Measurements from ENCODE around the gene GPR78.
"Not testable (repeated sequence)": the region's sequence is repeated elsewhere in the genome, so short reads cannot be mapped to it uniquely, and the experiment has no call there.

The GPR78 gene

DNA sequence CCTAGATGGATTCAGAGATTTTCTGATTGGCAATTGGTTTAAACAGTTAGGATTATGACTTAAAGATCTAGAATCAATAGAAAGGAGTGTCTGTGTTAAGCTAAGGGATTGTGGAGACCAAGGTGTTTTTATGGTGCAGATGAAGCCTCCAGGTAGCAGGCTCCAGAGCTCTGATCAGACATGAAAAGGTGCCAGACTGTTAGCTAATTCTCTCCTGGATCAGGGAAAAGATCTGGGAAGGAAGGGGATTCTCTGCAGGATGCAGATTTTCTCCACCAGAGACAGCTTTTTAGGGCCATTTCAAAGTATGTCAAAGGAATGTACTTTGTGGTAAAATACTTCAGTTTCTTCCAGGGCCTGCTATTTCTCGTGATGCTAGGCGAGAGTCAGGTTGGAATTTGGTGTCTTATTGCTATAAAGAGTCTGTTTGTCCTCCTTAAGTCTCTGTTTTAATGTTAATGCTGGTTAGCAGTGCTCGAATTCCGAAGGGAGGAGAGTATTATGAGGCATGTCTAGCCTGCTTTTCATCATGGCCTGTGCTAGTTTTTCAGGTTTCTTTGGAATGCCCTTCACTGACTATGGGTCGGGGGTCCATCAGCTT lies 12.0 kb upstream of the GPR78 start:
- no peak for DNase-seq

DNA sequence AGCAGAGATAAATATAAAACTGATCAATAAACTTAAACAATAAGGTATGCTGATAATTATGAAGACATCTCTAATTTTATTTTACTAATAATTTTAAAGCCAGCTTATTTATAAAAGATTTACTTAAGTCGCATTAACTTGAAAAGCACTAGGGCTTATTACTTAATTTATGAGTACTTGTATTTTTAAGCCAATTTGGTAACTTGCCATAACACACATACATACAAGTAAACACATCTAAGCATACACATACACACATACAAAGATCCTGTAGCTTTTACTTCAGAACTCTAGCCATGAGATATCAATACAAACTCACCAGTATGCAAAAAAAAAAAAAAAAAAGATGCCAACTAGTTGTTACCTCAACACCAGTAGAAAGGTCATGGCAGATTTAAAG lies 10.0 kb upstream of the GPR78 start:
- DNase-seq, result no peak

DNA sequence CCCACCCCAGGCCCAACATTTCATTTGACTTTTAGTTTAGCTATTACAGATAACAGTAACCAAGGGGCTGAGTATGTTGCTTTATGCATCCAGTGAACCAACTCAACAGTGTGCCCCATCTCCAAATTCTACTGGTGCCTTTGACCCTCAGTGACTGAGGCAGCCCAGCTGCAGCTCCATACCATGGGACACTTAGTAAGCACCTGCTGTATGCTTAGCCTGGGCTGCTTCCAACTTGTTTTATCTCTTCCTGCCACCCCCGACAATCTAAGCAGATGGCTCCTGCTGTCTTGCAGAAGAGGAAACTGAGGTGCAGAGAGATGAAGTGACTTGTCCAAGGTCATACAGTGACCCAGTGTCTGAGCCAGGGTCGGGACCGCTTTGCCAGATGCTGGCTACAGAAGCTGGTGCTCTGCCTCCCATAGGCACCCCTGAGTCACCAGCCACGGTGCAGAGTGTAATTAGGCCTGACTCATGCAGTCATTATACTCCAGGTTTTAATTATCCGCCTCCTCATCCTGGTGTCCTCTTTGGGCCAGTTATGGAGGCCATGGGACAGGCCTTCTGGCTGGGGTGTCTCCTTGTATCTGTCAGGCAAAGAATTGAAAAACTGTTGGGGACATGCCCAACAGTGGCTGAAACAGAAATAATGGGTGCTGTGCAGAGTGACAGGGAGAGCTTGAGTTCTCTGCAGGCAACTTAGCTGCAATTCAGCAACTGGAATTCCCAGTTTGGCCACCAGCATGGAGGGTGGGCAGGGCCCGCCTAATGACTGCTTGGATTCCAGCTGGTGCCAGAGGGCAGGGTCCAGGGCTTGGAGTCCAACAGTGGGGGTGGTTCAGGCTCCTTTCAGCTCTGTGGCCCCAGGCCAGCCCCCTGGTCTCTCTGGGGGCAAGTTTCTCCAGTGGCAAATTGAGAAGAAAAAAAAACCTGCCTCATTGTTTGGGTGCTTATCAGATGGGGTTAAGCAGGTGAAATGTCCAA lies 8.2 kb upstream of the GPR78 start:
- no peak for DNase-seq

DNA sequence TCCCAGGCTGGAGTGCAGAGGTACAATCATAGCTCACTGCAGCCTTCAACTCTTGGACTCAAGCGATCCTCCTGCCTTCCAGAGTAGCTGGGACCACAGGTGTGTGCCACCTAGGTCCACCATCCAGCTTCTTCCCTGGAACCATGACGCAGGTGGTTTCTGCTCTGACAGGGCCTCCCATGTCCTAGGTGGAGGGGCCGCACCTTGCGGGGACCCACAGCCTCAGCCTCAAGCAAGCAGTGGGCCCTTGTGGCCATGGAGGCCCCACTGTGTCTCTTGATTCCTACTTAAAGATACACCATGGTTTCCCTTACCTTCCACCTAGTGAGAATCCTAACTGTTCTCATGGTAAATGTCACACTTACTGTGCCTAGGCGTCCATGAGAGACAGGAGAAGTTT lies 6.9 kb upstream of the GPR78 start:
- DNase-seq, result no peak

DNA sequence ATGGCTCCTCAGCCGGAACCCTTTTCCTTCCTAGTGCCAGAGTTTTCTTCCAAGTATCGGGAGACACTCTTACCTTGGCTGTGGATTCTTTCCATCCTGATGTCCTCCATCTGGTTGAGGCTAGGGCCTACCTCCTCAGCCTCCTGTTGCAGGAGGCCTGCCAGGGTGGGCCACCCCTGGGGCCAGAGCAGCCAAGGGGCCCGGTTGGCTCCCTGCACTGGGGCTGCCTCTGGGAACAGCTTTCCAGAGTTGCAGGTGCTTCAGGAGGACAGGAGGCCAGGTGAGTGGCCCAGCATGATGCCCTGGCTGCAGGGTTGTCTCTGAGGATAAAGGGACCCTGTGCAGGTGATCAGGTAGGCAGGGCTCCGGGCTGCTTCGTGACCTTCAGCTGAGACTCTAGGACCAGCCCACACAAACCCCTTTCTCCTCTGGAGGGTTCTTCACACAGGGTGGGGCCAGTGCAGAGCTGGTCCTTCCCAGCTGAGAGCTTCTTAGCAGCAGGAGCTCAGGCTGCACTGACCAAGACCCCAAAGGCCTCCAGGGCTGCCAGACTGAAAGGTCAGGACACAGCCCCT lies 5.3 kb upstream of the GPR78 start:
- DNase-seq, result no peak

DNA sequence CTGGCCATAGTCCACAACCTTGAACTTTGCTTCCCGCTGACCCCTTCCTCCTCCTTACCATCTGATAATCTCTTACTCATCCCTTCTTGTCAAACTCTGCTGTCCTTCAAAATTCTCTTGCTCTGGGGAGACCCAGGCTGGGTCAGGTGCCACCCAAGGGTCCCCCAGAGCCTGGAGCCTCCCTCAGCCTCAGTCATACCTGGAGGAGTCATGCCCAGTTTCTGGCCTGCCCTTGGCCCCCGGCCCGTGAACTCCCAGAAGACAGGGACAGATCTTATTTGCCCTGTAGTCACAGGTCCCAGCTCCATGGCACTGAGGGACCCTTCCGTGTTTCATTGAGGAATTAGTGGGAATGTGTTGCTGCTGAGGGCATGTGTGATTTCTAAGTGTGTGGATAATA lies 4.7 kb upstream of the GPR78 start:
- no peak for DNase-seq

DNA sequence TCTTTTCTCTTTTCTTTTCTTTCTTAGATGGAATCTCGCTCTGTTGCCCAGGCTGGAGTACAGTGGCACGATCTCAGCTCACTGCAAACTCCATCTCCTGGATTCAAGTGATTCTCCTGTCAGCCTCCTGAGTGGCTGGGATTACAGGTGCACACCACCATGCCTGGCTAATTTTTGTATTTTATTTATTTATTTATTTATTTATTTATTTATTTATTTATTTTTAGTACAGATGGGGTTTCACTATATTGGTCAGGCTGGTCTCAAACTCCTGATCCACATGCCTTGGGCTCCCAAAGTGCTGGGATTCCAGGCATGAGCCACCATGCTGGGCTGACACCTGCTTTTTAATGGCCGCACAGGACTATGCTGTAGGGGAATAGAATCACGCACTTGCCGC lies 3.6 kb upstream of the GPR78 start:
- not testable (repeated sequence) for DNase-seq

DNA sequence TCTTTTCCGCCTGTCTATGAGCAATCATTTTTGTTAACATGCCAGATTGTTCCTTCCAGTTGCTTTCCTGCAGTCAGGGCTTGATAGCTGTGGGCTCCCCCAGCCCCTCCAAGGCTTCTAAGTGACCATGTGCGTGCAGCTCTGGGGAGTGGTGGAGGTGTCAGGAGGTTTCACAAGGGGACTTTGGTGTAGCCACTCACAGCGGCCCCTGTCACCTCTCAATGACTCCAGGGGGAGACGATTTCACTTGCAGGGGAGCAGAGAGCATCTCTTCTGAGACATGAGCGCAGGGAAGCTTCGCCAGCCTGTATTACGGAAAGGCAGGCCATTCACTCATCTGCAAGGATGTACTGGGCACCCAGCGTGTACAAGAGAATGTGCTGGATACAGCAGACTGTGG lies 3.1 kb upstream of the GPR78 start:
- no peak for DNase-seq

DNA sequence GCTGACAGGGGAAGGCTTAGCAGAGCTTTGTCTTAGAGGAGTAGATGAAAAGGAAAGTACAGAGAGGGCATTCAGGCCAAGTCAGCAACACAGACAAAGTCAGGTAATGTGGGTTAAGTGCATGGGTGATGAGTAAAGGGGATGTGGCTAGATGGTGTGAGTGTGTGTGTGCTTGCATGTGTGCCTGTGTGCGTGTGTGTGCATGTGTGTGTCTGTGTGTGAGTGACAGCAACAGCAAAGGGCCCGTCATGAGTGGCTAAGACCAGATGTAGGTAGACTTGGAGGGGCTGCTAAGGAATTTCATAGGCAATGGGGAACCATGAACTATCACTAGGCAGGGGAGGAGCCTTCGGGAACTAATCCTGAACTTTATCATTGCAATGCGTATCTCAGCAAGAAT lies 2.2 kb upstream of the GPR78 start:
- no peak for DNase-seq

DNA sequence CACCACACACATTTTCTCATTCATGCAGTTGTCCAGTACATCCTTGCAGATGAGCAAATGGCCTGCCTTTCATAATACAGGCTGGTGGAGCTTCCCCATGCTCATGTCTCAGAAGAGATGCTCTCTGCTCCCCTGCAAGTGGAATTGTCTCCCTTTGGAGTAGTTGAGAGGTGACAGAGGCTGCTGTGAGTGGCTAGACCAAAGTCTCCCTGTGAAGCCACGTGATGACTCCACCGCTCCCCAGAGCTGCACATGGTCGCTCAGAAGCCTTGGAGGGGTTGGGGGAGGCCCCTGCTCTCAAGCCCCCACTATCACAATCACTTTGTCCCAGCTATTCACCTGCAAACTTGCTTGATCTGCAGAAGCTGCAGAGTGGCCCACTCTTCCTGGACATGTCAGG lies 1.5 kb upstream of the GPR78 start:
- no peak for DNase-seq

DNA sequence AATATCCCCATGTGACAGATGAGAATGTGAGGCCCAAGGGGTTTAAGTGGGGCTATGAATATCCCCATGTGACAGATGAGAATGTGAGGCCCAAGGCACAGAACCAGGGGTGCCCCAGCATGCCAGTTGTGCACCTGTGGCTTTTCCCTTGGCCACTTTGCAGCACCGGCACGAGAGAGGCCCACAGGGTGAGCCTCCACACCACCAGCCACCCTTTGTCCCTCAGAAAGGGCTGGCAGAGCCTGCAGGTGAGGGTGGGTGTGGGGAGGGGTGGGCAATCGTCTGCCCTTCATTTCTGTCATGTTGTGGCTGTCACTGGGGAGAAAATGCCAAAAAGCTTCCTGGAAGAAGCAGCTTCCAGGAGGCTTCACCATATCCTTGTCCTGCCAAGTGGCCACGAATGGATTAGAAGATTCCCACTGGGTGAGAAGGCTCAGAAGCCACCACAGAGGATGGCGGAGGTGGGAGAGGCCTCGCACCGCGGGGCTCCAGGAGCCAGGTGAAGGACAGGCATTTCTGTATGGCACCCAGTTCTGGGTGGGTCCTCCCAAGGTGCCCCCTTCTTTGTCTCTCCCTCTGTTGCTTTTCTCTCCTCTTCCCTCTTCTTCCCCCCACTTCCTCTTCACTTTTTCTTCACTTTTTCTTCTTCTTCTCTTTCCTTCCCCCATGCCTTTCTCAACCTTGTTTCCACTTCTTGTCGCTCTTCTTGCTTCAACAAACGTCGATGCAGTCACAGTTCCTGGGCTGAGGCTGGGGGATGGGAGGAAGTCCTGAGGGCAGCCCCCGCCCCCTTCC lies 469 bp upstream of the GPR78 start:
- DNase-seq, result no peak

DNA sequence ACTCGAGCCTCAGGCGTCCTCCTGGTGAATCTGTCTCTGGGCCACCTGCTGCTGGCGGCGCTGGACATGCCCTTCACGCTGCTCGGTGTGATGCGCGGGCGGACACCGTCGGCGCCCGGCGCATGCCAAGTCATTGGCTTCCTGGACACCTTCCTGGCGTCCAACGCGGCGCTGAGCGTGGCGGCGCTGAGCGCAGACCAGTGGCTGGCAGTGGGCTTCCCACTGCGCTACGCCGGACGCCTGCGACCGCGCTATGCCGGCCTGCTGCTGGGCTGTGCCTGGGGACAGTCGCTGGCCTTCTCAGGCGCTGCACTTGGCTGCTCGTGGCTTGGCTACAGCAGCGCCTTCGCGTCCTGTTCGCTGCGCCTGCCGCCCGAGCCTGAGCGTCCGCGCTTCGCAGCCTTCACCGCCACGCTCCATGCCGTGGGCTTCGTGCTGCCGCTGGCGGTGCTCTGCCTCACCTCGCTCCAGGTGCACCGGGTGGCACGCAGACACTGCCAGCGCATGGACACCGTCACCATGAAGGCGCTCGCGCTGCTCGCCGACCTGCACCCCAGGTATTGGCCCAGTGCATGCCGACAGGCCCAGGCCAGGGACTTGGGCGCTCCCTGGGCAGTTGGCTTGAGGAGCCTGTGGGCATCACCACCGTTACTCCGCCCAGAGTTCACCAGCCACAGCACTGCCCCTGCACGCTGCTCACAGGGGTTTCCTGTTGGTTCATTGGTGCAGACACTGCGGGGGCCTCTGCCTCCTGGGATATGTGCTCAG lies 1.1 kb downstream of the GPR78 start:
- no peak for DNase-seq

DNA sequence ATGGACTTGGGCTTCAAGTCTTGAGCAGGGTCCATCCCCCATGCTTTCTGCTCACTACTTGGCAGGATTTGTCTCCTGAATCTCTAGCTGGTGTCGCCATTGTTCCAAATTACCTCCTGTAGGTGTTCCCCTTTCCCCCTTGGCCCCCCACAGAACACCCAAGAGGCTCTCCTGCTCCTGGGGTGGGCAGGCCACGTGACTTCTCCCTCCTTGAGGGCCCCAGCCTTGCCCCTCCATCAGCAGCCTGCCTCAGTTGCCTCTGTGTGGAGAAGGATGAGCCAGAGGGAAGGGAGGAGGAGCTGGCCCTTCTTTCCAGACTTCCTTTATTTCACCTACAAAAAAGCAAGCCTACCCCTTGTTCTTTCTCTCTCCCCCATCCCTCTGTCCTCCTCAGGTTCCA lies 1.8 kb downstream of the GPR78 start:
- DNase-seq, result no peak

DNA sequence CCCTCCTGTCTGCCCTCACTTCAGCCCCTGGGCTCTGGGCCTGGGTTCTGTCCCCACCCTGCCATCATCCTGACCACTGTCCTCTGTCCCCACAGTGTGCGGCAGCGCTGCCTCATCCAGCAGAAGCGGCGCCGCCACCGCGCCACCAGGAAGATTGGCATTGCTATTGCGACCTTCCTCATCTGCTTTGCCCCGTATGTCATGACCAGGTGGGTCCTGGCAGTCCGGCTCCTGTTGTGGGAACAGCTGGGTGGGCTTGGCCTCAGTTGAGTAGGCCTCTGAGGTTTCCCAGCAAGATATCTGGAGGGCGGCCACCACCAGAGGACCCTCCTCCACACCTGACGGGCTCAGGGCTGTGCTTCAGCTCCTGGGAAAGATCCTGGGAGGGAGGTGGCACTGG lies 2.2 kb downstream of the GPR78 start:
- DNase-seq, result no peak

DNA sequence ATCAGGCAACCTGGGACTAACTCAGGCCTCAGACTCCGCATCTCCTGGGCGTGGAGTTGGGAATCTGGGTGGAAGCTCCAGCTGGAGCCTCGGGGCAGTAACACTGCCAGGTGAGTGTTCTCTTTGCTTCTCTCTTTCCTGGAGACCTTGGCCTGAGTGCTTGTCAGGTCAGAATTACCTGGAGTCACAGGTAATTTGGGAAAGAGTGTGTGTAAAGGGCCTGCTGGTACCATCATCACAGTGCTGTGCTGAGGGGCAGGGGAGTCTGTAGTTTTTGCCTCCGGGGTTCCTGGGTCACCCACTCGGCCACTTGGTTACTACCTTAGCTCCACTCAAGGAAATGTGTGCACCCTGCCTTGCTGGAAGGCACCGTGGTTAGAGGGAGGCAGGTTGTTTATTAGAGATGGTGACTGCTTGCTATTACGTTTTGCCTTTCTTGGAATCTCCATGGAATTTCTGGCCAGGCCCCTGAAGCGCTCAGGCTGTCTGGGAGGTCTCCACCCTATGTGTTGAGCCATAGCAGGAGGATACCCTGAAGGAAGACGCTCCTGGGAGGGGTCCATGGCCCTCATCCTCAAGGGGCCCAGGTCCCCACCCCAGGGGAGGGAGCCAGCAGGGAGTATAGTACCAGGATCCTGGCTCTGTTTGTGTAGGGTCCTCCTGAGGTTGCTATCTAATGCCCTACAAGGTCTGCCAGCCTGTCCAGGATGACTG lies 2.9 kb downstream of the GPR78 start:
- no peak for DNase-seq

DNA sequence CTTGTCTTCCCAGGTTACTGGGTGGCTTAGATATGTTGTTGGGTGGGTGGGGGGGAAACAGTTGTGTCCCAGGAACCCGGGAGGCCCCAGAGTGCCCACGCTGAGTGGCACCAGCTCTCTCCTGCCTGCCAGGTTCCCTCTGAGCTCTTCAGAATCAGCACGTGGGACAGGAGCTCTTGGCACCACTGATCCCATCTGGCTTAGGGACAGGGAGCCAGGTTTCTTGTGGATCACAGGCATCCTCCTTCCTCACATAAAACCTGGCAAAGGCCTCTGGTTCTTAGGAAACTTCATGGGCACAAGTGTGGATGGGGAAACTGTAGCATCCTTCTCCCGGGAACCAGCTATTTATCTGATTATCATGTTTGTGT lies 3.4 kb downstream of the GPR78 start:
- no peak for DNase-seq

DNA sequence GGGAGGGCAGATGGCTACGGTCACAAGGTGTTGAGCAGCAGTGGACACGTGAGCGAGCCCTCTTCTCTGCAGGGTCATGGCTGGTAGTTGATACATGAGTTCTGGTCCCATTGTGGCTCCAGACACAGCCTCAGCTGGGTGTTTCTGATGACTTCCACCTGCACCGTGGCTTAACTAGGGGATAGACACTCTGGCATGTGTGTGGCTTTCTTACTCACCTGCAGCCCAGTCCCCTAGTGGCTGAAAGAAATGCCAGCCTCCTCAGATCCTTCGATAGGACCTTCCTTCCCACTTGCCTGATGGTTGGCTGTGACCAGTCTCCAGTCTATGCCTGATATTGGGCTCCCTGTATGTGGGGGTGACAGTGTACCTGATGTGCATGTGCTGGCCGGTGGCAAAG lies 5.0 kb downstream of the GPR78 start:
- DNase-seq, result no peak

DNA sequence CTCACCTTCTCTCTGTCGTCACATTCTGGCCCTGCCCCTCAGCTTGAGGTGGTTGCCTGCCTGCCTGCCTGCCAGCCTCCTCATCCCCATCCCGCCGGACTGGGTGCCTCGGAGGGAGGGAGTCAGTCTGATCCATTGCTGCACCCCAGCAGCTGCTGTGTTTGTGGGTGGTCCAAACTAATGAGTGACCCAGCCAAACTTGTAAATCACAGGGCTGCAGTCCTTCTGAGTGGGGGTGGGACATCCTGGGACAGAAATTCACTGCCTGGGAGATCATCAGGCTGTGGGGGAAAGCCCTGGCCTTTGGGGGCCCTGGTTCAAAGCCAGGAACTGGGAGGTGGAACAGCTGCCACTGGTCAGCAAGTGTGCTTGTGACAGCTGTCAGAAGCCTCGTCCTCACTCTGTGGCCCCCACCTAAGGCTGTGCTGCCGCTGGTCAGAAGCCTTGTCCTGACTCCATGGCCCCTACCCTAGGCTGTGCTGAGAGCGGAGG lies 5.6 kb downstream of the GPR78 start:
- no peak for DNase-seq

DNA sequence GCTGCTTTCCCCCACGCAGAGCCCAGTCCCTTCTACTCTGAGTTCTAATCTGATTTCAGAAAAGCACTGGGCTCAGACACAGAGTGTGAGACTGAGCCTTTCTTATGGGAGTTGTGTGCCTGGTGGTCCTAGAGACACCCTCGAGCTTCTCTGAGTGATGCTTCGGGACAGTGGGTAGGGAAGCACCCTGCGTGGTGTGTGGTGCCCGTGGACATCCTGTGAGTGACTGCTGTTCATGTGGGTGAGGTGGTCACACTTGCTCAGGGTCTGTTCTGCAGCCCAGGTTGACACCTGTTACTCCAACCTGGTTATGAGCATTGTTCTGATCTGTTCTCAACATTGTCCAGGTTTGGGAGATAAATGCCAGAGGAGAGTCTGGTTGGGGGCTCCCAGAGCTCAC lies 6.1 kb downstream of the GPR78 start:
- DNase-seq, result no peak

DNA sequence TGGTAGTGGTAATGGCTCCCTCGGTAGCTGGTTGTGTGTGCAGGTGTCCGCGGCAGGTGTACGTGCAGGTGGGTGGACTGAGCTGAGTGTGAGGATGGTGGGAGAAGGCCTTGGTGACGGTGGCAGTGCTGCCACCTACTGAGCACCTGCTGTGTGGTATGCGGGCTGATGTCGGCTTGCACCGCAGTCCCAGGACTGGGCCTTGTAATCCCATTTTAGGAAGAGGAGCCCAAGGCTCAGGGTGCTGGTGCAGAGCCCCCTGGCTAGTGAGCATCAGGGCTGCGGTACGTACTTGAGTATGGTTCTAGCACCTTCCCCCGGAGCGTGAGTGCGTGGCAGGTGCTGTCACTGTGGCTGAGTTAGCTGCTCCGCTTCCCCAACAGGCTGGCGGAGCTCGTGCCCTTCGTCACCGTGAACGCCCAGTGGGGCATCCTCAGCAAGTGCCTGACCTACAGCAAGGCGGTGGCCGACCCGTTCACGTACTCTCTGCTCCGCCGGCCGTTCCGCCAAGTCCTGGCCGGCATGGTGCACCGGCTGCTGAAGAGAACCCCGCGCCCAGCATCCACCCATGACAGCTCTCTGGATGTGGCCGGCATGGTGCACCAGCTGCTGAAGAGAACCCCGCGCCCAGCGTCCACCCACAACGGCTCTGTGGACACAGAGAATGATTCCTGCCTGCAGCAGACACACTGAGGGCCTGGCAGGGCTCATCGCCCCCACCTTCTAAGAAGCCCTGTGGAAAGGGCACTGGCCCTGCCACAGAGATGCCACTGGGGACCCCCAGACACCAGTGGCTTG lies 6.7 kb downstream of the GPR78 start:
- no peak for DNase-seq

Data from NCI-H2081 (cell line).